K562 (cell line): ENCODE data around the gene GLRA1. TPM values are rescaled to one million over a fixed set of nuclear protein-coding genes. Genes with fewer than 3 reads are reported as not detected.

ENCODE experiments used
- ATAC-seq: fragments of 200-7000 bp; cut with Tn5 transposase; 3 replicates; pipeline ENCODE4 v1.9.1; 2020; ENCODE audit warnings: moderate library complexity
- BruUV-seq: library from RNA; stranded (reverse); fragments of 400-500 nt; replicated peaks from 2 replicates; lab custom pipeline; 2021; lab: Mats Ljungman, UMichigan
- CTCF ChIA-PET: fragments of 300-600 bp; formaldehyde crosslinking; extraction: SDS; loops from one replicate; lab custom pipeline; 2021; ENCODE audit warnings: low intra/inter-chr PET ratio; lab: Yijun Ruan, JAX
- POLR2A ChIA-PET: fragments of 300-600, 350-650 bp; sonication (Branson Sonifier 250); formaldehyde crosslinking; extraction: SDS; loops from one replicate; lab custom pipeline; 2021; ENCODE audit warnings: antibody characterized with exemption, inconsistent platforms; lab: Yijun Ruan, JAX
- DNase-seq, 4 experiments: peaks; one replicate each; pipeline versions ENCODE4 v3.0.0 to v3.0.0-alpha.2; 2011 to 2018; ENCODE audit warnings: low spot score in 3 of 4, mixed read lengths in 3 of 4; ENCODE audit errors: extremely low read depth in 1 of 4
- FAIRE-seq: peaks from 2 replicates; lab custom pipeline; 2011; peaks lifted over from hg19 to GRCh38; lab: Jason Lieb, UNC
- H2AFZ ChIP-seq: 2 replicates; pipeline ENCODE4 v1.6.0; 2011; ENCODE audit warnings: low read depth, low read length, control low read depth, inconsistent platforms
- H3K27ac ChIP-seq: fragments of 200-600 bp; 3 replicates; pipeline ENCODE4 v1.8.0; 2011; ENCODE audit warnings: low read depth, mild to moderate bottlenecking, control low read depth, inconsistent platforms, low read length, moderate library complexity, mixed read lengths; ENCODE audit errors: extremely low read depth
- H3K27me3 ChIP-seq, 2 experiments: fragments of 300-600 bp in 1 of 2; 2 replicates in 1 of 2; 3 replicates in 1 of 2; pipeline versions ENCODE4 v1.6.0 to v1.8.0; 2011; ENCODE audit warnings: inconsistent platforms in 2 of 2, low read length in 2 of 2, mild to moderate bottlenecking in 1 of 2, mixed read lengths in 1 of 2, moderate library complexity in 1 of 2; ENCODE audit not compliant: control insufficient read depth in 2 of 2, insufficient read depth in 2 of 2
- H3K36me3 ChIP-seq: fragments of 300-600 bp; 3 replicates; pipeline ENCODE4 v1.8.0; 2011; ENCODE audit warnings: mild to moderate bottlenecking, low read length, inconsistent platforms; ENCODE audit not compliant: control insufficient read depth, insufficient read depth
- H3K4me1 ChIP-seq, 2 experiments: fragments of 200-600 bp in 1 of 2; replicated peaks in 1 of 2; 2 replicates in 1 of 2; 3 replicates in 1 of 2; pipeline versions ENCODE4 v1.5.1 to v1.8.0; 2011; ENCODE audit warnings: inconsistent platforms in 2 of 2, low read length in 2 of 2, mild to moderate bottlenecking in 1 of 2, mixed read lengths in 1 of 2, moderate library complexity in 1 of 2; ENCODE audit not compliant: control insufficient read depth in 2 of 2, insufficient read depth in 2 of 2
- H3K4me2 ChIP-seq: 2 replicates; pipeline ENCODE4 v1.6.1; 2011; ENCODE audit warnings: low read length, control low read depth, inconsistent platforms, mixed read lengths; ENCODE audit not compliant: insufficient read depth
- H3K4me3 ChIP-seq: fragments of 200-600 bp; sonication (generic), shearing (Covaris generic); 2 replicates; pipeline ENCODE4 v1.5.1; 2016; ENCODE audit warnings: control low read depth, inconsistent platforms
- H3K79me2 ChIP-seq: fragments of 200-600 bp; 3 replicates; pipeline ENCODE4 v1.8.0; 2011; ENCODE audit warnings: low read length, inconsistent platforms; ENCODE audit not compliant: control insufficient read depth, insufficient read depth
- H3K9ac ChIP-seq, 2 experiments: 2 replicates each; pipeline versions ENCODE4 v1.6.0 to v1.6.1; 2011; ENCODE audit warnings: low read depth in 2 of 2, low read length in 2 of 2, control low read depth in 1 of 2, inconsistent platforms in 1 of 2, mild to moderate bottlenecking in 1 of 2, mixed read lengths in 1 of 2; ENCODE audit not compliant: insufficient read depth in 1 of 2
- H3K9me1 ChIP-seq: one replicate; pipeline ENCODE4 v1.6.0; 2011; ENCODE audit warnings: inconsistent platforms, mild to moderate bottlenecking, low read length, moderate library complexity; ENCODE audit not compliant: control insufficient read depth, insufficient read depth
- H3K9me3 ChIP-seq: replicated peaks from 2 replicates; pipeline ENCODE4 v1.5.1; 2011; ENCODE audit warnings: low read depth, low read length, inconsistent platforms; ENCODE audit not compliant: control insufficient read depth, insufficient read depth
- H4K20me1 ChIP-seq: replicated peaks from 2 replicates; pipeline ENCODE4 v1.6.1; 2011; ENCODE audit warnings: low read length, inconsistent platforms, mixed read lengths; ENCODE audit not compliant: control insufficient read depth, insufficient read depth
- HSF4 ChIP-seq: fragments of 250-450 bp; sonication (Bioruptor Pico); IDR thresholded peaks from 2 replicates; pipeline ENCODE4 v2.1.2; 2022; ENCODE audit warnings: mild to moderate bottlenecking, moderate library complexity, borderline replicate concordance
- KLF16 ChIP-seq: IDR thresholded peaks from 2 replicates; pipeline ENCODE4 v1.6.1; 2016; ENCODE audit warnings: antibody characterized with exemption
- PHF21A ChIP-seq: fragments of 450-650 bp; IDR thresholded peaks from 2 replicates; pipeline ENCODE4 v1.6.1; 2017; ENCODE audit warnings: low read depth, borderline replicate concordance
- RAD21 ChIP-seq, 2 experiments: fragments of 250-450 bp in 1 of 2; fragments of 450-650 bp in 1 of 2; sonication (Bioruptor Pico) in 1 of 2; formaldehyde crosslinking in 1 of 2; IDR thresholded peaks in 1 of 2; conservative IDR thresholded peaks in 1 of 2; 2 replicates each; pipeline versions ENCODE4 v1.4.0 to v1.8.0; 2020 to 2022; ENCODE audit warnings: mild to moderate bottlenecking in 2 of 2, moderate library complexity in 1 of 2
- REST ChIP-seq, 2 experiments: fragments of 450-650 bp; formaldehyde crosslinking in 1 of 2; IDR thresholded peaks; 2 replicates each; pipeline versions ENCODE4 v1.4.0 to v1.6.1; 2014 to 2020; ENCODE audit warnings: mild to moderate bottlenecking in 2 of 2, borderline replicate concordance in 1 of 2, low read depth in 1 of 2
- SMARCA4 ChIP-seq: fragments of 450-650 bp; IDR thresholded peaks from 2 replicates; pipeline ENCODE4 v1.6.1; 2016
- SMC3 ChIP-seq: conservative IDR thresholded peaks from 2 replicates; pipeline ENCODE4 v1.6.1; 2011; ENCODE audit warnings: low read depth, low read length, improper control_type of control experiment; ENCODE audit not compliant: insufficient read depth
- SREBF2 ChIP-seq: sonication (generic); formaldehyde crosslinking; IDR thresholded peaks from 2 replicates; pipeline ENCODE4 v1.4.0; 2020; ENCODE audit warnings: mild to moderate bottlenecking, missing genetic modification reagents
- ZNF253 ChIP-seq: fragments of 250-450 bp; sonication (Bioruptor Pico); conservative IDR thresholded peaks from 2 replicates; pipeline ENCODE4 v1.6.1; 2021; ENCODE audit warnings: mild to moderate bottlenecking
- ZNF274 ChIP-seq: IDR thresholded peaks from 2 replicates; pipeline ENCODE4 v1.6.1; 2011; ENCODE audit warnings: low read depth, mild to moderate bottlenecking, low read length, moderate library complexity, borderline replicate concordance
- ZNF668 ChIP-seq: fragments of 250-450 bp; sonication (Bioruptor Pico); IDR thresholded peaks from 2 replicates; pipeline ENCODE4 v1.8.0; 2022; ENCODE audit warnings: mild to moderate bottlenecking, inconsistent platforms
- ZNF778 ChIP-seq: fragments of 450-650 bp; formaldehyde crosslinking; IDR thresholded peaks from 2 replicates; pipeline ENCODE4 v1.4.0; 2020; ENCODE audit warnings: mild to moderate bottlenecking, moderate library complexity
- WGBS: fragments of 100-300 bp; shearing (Covaris generic); methylation state at CpG from one replicate; pipeline ENCODE4 v1.1.6; 2016; ENCODE audit warnings: low coverage, mixed read lengths; ENCODE audit not compliant: insufficient coverage; ENCODE audit errors: missing lambda C conversion rate; 5-methylcytosine and 5-hydroxymethylcytosine counted together
- in situ Hi-C: fragments of 300-500 bp; cut with MboI; formaldehyde crosslinking; loops from 4 replicates; pipeline ENCODE4 v1.15.0; 2018; ENCODE audit warnings: inconsistent platforms, mixed read lengths
- intact Hi-C: fragments of 100-400 bp; cut with micrococcal nuclease; formaldehyde crosslinking; loops from 2 replicates; pipeline ENCODE4 v1.14.2; 2022
- polyA plus RNA-seq, 8 experiments: library from polyadenylated mRNA; depleted of rRNA in 4 of 8; stranded (reverse) in 5 of 8; unstranded in 3 of 8; fragments of >200 nt; fragmentation: Nextera tagmentation in 2 of 8; fragmentation: Illumina TruSeq in 1 of 8; extraction: Ambion mirVana in 2 of 8; extraction: Trizol in 1 of 8; gene quantifications; 2 replicates each; pipeline versions ENCODE4 v1.2.1 to v1.2.3, GENCODE V29; 2011 to 2014; ENCODE audit warnings: inconsistent platforms in 1 of 8, missing spikeins in 1 of 8
- total RNA-seq, 7 experiments: library from RNA; depleted of rRNA in 6 of 7; stranded (reverse); fragments of >200 nt in 6 of 7; fragmentation: Illumina TruSeq in 2 of 7; extraction: Trizol in 2 of 7; gene quantifications; 2 replicates each; pipeline versions ENCODE4 v1.2.1 to v1.2.3, GENCODE V29; 2011 to 2021; ENCODE audit warnings: low replicate concordance in 1 of 7
- TF ChIP-seq, protein P1 (sequence below): sonication (generic); formaldehyde crosslinking; IDR thresholded peaks from 2 replicates; pipeline ENCODE4 v1.4.0; 2020; ENCODE audit warnings: mild to moderate bottlenecking, missing genetic modification reagents

GLRA1 gene
- total and polyA plus RNA-seq, 9 of the 15 experiments (the other 6 are each of a cell fraction or from before 2014, with no cell fraction given): not detected

DNA sequence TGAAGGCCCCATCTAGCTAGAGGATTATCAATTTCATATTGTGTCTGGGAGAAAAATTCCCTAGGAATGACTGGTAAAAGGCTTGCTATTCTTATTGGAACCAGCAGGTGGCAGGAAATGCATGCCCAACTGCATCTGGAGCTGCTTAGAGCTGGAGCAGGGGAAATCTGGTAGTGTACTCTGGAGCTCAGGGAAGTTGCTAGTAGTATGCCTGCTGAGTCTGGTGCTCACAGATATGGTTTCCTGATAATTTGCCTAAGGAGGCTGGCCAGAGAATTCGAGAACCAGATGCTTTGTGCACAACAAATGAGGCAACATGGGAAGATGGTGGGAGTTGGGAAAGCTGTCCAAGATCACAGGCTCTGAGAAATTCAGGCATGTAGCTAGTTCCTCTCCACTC lies 99.2 kb downstream of the GLRA1 start:
- 85% methylated on average over 1 of the region's 1 CpG for WGBS
- H3K9ac ChIP-seq: no peak overlapping the region
- no peak overlapping the region for H3K4me2 ChIP-seq
- intact Hi-C loops (loop anchor here (1.0 to 10.0 kb wide), 3 partner anchors 317 to 680 kb away; no protein-coding TSS in a partner anchor), in situ Hi-C loops (loop anchor here (25.0 kb wide), 1 partner anchor 312 kb away; no protein-coding TSS in a partner anchor)
- H3K27ac ChIP-seq: no peak overlapping the region
- H3K79me2 ChIP-seq: no peaks in the 10 kb centered on the region
- FAIRE-seq (peak; percentile 89), ATAC-seq (peak; percentile 93), DNase-seq (peak; percentile 53 to 65 (median 59))
- BruUV-seq: no TSS peak
- no peaks in the 10 kb centered on the region for H3K9me1 ChIP-seq
- no peak overlapping the region for H2AFZ ChIP-seq
- H3K4me3 ChIP-seq: no peak overlapping the region
- H3K36me3 ChIP-seq: peaks cover 30% of the 10 kb centered on the region; the same call in 2 of the 3 replicates
- no peaks in the 10 kb centered on the region for H3K4me1 ChIP-seq
- POLR2A ChIA-PET: interaction anchor here (0.7 kb wide), 2 partner anchors 8 to 317 kb away, joined by 3 read pairs; no protein-coding TSS in a partner anchor
- CTCF ChIA-PET: interaction anchor here (1.3 kb wide), 1 partner anchor 318 kb away, joined by 9 read pairs; no protein-coding TSS in a partner anchor
- H4K20me1 ChIP-seq: no peaks in the 10 kb centered on the region
- H3K27me3 ChIP-seq: no peaks in the 10 kb centered on the region
- H3K9me3 ChIP-seq: no peaks in the 10 kb centered on the region
- TF ChIP-seq PHF21A: no peak
- TF ChIP-seq ZNF253: no peak
- TF ChIP-seq ZNF668 (CRISPR knock-in tag): no peak
- TF ChIP-seq ZNF778 (CRISPR knock-in tag): no peak
- TF ChIP-seq RAD21 (CRISPR knock-in tag; conservative IDR thresholded peaks at IDR 0.05 in 1 of 2, IDR thresholded peaks at IDR 0.05 in 1 of 2): peak; percentile 56 to 76
- TF ChIP-seq, protein P1, sequence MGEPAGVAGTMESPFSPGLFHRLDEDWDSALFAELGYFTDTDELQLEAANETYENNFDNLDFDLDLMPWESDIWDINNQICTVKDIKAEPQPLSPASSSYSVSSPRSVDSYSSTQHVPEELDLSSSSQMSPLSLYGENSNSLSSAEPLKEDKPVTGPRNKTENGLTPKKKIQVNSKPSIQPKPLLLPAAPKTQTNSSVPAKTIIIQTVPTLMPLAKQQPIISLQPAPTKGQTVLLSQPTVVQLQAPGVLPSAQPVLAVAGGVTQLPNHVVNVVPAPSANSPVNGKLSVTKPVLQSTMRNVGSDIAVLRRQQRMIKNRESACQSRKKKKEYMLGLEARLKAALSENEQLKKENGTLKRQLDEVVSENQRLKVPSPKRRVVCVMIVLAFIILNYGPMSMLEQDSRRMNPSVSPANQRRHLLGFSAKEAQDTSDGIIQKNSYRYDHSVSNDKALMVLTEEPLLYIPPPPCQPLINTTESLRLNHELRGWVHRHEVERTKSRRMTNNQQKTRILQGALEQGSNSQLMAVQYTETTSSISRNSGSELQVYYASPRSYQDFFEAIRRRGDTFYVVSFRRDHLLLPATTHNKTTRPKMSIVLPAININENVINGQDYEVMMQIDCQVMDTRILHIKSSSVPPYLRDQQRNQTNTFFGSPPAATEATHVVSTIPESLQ: no peak
- TF ChIP-seq SREBF2: no peak
- TF ChIP-seq REST (IDR thresholded peaks at IDR 0.05; ENCODE audit: borderline replicate concordance): peak; percentile 60
- TF ChIP-seq REST (CRISPR knock-in tag; IDR thresholded peaks at IDR 0.05; ENCODE audit: low read depth): no peak
- TF ChIP-seq SMC3: peak; percentile 77
- TF ChIP-seq SMARCA4: no peak
- no peak for TF ChIP-seq ZNF274
- no peak for TF ChIP-seq KLF16
- TF ChIP-seq HSF4 (CRISPR knock-in tag): no peak
